GM21390 (cell line): Measurements from ENCODE around the gene RCOR1.

Experiments used
- ATAC-seq: cut with Tn5 transposase; IDR thresholded peaks from one replicate; pipeline ENCODE4 v1.9.1; 2021; ENCODE audit not compliant: unreplicated experiment

Gene RCOR1

GRCh38 chr14:102708494-102708893, 116.0 kb downstream of the RCOR1 start:
- ATAC-seq, result no peak

- no peak for ATAC-seq
Measured at GRCh38 chr14:102711207-102711606, 118.8 kb downstream of the RCOR1 start.

- ATAC-seq, result no peak
Measured at GRCh38 chr14:102711946-102712345, 119.5 kb downstream of the RCOR1 start.

GRCh38 chr14:102717276-102717675, 124.8 kb downstream of the RCOR1 start:
- no peak for ATAC-seq

GRCh38 chr14:102722646-102723045, 130.2 kb downstream of the RCOR1 start:
- no peak for ATAC-seq

GRCh38 chr14:102723650-102724049, 131.2 kb downstream of the RCOR1 start:
- no peak for ATAC-seq

GRCh38 chr14:102726191-102726949, 133.9 kb downstream of the RCOR1 start:
- no peak for ATAC-seq

- ATAC-seq, result no peak
Measured at GRCh38 chr14:102727336-102728095, 135.1 kb downstream of the RCOR1 start.

- no peak for ATAC-seq
Measured at GRCh38 chr14:102728501-102728900, 136.1 kb downstream of the RCOR1 start.

GRCh38 chr14:102729268-102729667, 136.8 kb downstream of the RCOR1 start:
- ATAC-seq, result no peak

- no peak for ATAC-seq
Measured at GRCh38 chr14:102729825-102730224, 137.4 kb downstream of the RCOR1 start.

GRCh38 chr14:102731101-102731870, 138.8 kb downstream of the RCOR1 start:
- ATAC-seq, result no peak

GRCh38 chr14:102731871-102732800, 139.7 kb downstream of the RCOR1 start:
- no peak for ATAC-seq

- no peak for ATAC-seq
Measured at GRCh38 chr14:102732924-102733323, 140.5 kb downstream of the RCOR1 start.

- ATAC-seq, result no peak
Measured at GRCh38 chr14:102733326-102733725, 140.9 kb downstream of the RCOR1 start.

- ATAC-seq, result no peak
Measured at GRCh38 chr14:102734436-102734835, 142.0 kb downstream of the RCOR1 start.

- no peak for ATAC-seq
Measured at GRCh38 chr14:102736956-102737355, 144.5 kb downstream of the RCOR1 start.

- ATAC-seq, result no peak
Measured at GRCh38 chr14:102737402-102738372, 145.2 kb downstream of the RCOR1 start.
